ENCODE data around the gene CENPB. TPM values are rescaled to one million over a fixed set of nuclear protein-coding genes. Genes with fewer than 3 reads are reported as not detected.

Gene CENPB
- total RNA-seq, 2 experiments from 2014 or later, result 34.8 to 39.1 TPM

- no peak overlapping the region for H3K4me2 ChIP-seq (ENCODE audit: low read length)
- BruUV-seq (replicated peaks), result no TSS peak
- H2AFZ ChIP-seq (ENCODE audit: low read length), result no peak overlapping the region
- POLR2A ChIA-PET, result no interaction called here
- no peaks in the 10 kb centered on the region for H3K9me2 ChIP-seq (ENCODE audit: insufficient read depth, low read length)
- DNase-seq (ENCODE audit: low spot score), result no peak
- CTCF ChIA-PET (ENCODE audit: unreplicated experiment), result no interaction called here
- TF ChIP-seq EZH2phosphoT487 (IDR thresholded peaks at IDR 0.05; ENCODE audit: borderline replicate concordance, low read depth, low read length) (no peak), CTCF (conservative IDR thresholded peaks at IDR 0.05; ENCODE audit: low read length) (no peak)
- peaks cover 9% of the 10 kb centered on the region; the same call in 1 of the 2 replicates for H3K79me2 ChIP-seq (ENCODE audit: insufficient read depth, low read depth, low read length)
- no peak overlapping the region for H3K4me3 ChIP-seq (ENCODE audit: low read depth, low read length, poor library complexity, severe bottlenecking)
- H3K27ac ChIP-seq (ENCODE audit: low read depth, low read length, poor library complexity, severe bottlenecking), result no peak overlapping the region
- no peaks in the 10 kb centered on the region for H3K9me3 ChIP-seq (ENCODE audit: low read length)
- peaks cover 19% of the 10 kb centered on the region for H3K4me1 ChIP-seq (ENCODE audit: insufficient read depth, low read length, poor library complexity, severe bottlenecking)
- no peaks in the 10 kb centered on the region for H4K20me1 ChIP-seq (ENCODE audit: insufficient read depth, low read length)
- intact Hi-C loops (cut with micrococcal nuclease; ENCODE audit: unreplicated experiment), result no loop called here
- peaks cover 21% of the 10 kb centered on the region; the same call in 1 of the 2 replicates for H3K36me3 ChIP-seq (ENCODE audit: insufficient read depth, low read length)
Measured at GRCh38 chr20:3823881-3824280, 37.3 kb upstream of the CENPB start.

GRCh38 chr20:3821996-3822395 is 35.5 kb upstream of the CENPB start:
- no peaks in the 10 kb centered on the region for H3K9me3 ChIP-seq (ENCODE audit: low read length)
- intact Hi-C loops (cut with micrococcal nuclease; ENCODE audit: unreplicated experiment), result no loop called here
- TF ChIP-seq EZH2phosphoT487 (IDR thresholded peaks at IDR 0.05; ENCODE audit: borderline replicate concordance, low read depth, low read length), result no peak
- no peak for TF ChIP-seq CTCF (conservative IDR thresholded peaks at IDR 0.05; ENCODE audit: low read length)
- BruUV-seq (replicated peaks), result no TSS peak
- ChIA-PET CTCF (ENCODE audit: unreplicated experiment) (interaction anchor here (0.6 kb wide), 1 partner anchor 508 kb away, joined by 5 read pairs; no protein-coding TSS in a partner anchor), POLR2A (interaction anchor here (2.5 kb wide), 1 partner anchor 35 kb away, joined by 16 read pairs; the partner anchor contains the start of gene CENPB)
- peaks cover 9% of the 10 kb centered on the region; the same call in 1 of the 2 replicates for H3K79me2 ChIP-seq (ENCODE audit: insufficient read depth, low read depth, low read length)
- no peak overlapping the region for H3K4me2 ChIP-seq (ENCODE audit: low read length)
- H3K9me2 ChIP-seq (ENCODE audit: insufficient read depth, low read length), result no peaks in the 10 kb centered on the region
- peaks cover 28% of the 10 kb centered on the region for H3K4me1 ChIP-seq (ENCODE audit: insufficient read depth, low read length, poor library complexity, severe bottlenecking)
- no peak overlapping the region for H3K4me3 ChIP-seq (ENCODE audit: low read depth, low read length, poor library complexity, severe bottlenecking)
- peaks cover 21% of the 10 kb centered on the region; the same call in 1 of the 2 replicates for H3K36me3 ChIP-seq (ENCODE audit: insufficient read depth, low read length)
- H3K27ac ChIP-seq (ENCODE audit: low read depth, low read length, poor library complexity, severe bottlenecking), result no peak overlapping the region
- DNase-seq (ENCODE audit: low spot score), result no peak
- no peak overlapping the region for H2AFZ ChIP-seq (ENCODE audit: low read length)
- H4K20me1 ChIP-seq (ENCODE audit: insufficient read depth, low read length), result no peaks in the 10 kb centered on the region
